ENCODE results near the gene ZNF398.

The ZNF398 gene

DNA sequence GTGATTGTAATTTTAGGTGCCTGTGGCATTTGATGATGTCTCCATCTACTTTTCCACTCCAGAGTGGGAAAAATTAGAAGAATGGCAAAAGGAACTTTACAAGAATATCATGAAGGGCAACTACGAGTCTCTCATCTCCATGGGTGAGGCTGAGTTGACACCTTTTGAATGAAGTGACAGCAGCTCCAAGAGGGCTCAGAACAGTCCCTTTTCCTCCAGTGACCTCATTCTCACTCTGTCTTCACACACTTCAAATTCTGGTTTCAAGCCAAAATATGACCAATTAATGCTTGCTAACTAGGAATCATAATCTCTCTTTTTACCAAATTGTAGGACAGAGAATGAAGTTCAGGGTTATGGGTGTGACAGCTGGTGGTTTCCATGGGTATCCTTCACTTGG is 18.9 kb downstream of the ZNF398 start:
- no peak for DNase-seq (ENCODE audit: low read depth, low spot score)
- no peak overlapping the region for H3K4me3 ChIP-seq (ENCODE audit: low read depth, low read length)
- TF ChIP-seq, protein P1, sequence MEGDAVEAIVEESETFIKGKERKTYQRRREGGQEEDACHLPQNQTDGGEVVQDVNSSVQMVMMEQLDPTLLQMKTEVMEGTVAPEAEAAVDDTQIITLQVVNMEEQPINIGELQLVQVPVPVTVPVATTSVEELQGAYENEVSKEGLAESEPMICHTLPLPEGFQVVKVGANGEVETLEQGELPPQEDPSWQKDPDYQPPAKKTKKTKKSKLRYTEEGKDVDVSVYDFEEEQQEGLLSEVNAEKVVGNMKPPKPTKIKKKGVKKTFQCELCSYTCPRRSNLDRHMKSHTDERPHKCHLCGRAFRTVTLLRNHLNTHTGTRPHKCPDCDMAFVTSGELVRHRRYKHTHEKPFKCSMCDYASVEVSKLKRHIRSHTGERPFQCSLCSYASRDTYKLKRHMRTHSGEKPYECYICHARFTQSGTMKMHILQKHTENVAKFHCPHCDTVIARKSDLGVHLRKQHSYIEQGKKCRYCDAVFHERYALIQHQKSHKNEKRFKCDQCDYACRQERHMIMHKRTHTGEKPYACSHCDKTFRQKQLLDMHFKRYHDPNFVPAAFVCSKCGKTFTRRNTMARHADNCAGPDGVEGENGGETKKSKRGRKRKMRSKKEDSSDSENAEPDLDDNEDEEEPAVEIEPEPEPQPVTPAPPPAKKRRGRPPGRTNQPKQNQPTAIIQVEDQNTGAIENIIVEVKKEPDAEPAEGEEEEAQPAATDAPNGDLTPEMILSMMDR (IDR thresholded peaks at IDR 0.05; ENCODE audit: low read depth, low read length), result no peak
- in situ Hi-C loops (cut with HindIII; ENCODE audit: low sequenced_read_pairs), result no loop called here

GRCh38 chr7:149166630-149167352 is 19.5 kb downstream of the ZNF398 start:
- no peak for DNase-seq (ENCODE audit: low read depth, low spot score)
- no peak overlapping the region for H3K4me3 ChIP-seq (ENCODE audit: low read depth, low read length)
- TF ChIP-seq, protein P1 (IDR thresholded peaks at IDR 0.05; ENCODE audit: low read depth, low read length), result no peak
- in situ Hi-C loops (cut with HindIII; ENCODE audit: low sequenced_read_pairs), result no loop called here

GRCh38 chr7:149171892-149172533 is 24.8 kb downstream of the ZNF398 start:
- DNase-seq (ENCODE audit: low read depth, low spot score), result no peak
- H3K4me3 ChIP-seq (ENCODE audit: low read depth, low read length), result no peak overlapping the region
- TF ChIP-seq, protein P1 (IDR thresholded peaks at IDR 0.05; ENCODE audit: low read depth, low read length), result no peak
- in situ Hi-C loops (cut with HindIII; ENCODE audit: low sequenced_read_pairs), result no loop called here

DNA sequence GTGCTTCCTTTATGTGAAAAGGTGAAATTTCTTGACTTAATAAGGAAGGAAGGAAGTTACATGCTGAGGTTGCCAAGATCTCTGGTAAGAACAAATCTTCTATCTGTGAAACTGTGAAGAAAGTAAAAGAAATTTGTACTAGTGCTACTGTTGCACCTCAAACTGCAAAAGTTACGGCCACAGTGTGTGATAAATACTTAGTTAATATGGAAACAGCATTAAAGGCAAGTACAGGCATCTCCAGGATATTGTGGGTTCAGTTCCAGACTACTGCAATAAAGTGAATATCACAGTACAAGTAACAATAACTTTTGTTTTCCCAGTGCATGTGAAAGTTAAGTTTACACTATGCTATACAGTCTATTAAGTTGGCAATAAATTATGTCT is 25.3 kb downstream of the ZNF398 start:
- no peak for DNase-seq (ENCODE audit: low read depth, low spot score)
- no peak overlapping the region for H3K4me3 ChIP-seq (ENCODE audit: low read depth, low read length)
- in situ Hi-C loops (cut with HindIII; ENCODE audit: low sequenced_read_pairs), result no loop called here
- TF ChIP-seq, protein P1 (IDR thresholded peaks at IDR 0.05; ENCODE audit: low read depth, low read length), result no peak

DNA sequence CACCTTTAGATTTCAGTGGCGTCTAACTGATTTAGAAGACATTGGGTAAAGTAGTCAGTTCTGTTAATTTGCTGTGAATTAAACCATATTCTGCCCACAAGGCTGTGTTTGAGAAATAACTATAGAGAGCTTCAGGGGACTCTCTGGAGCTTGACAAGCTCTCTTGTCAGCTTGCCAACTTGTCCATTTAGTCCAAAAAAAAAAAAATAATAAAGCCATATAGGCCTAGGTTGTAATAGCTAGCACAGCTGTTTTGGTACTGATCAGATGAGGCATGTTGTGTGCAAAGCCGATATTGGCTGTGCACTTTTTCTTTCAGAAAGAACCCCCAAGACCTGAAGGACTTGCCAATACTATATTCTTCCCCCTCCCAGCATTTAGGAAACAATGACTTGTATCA is 27.9 kb downstream of the ZNF398 start:
- in situ Hi-C loops (cut with HindIII; ENCODE audit: low sequenced_read_pairs), result no loop called here
- DNase-seq (ENCODE audit: low read depth, low spot score), result no peak
- no peak overlapping the region for H3K4me3 ChIP-seq (ENCODE audit: low read depth, low read length)
- TF ChIP-seq, protein P1 (IDR thresholded peaks at IDR 0.05; ENCODE audit: low read depth, low read length), result no peak

- no peak for DNase-seq (ENCODE audit: low read depth, low spot score)
- TF ChIP-seq, protein P1 (IDR thresholded peaks at IDR 0.05; ENCODE audit: low read depth, low read length), result no peak
- no peak overlapping the region for H3K4me3 ChIP-seq (ENCODE audit: low read depth, low read length)
- in situ Hi-C loops (cut with HindIII; ENCODE audit: low sequenced_read_pairs), result no loop called here
Observed at GRCh38 chr7:149179241-149179640, 32.0 kb downstream of the ZNF398 start.
